ENCODE results near the gene NDST3.
A peak's percentile ranks its signal among the peaks of the same experiment; 100 is the strongest.
"Not testable (repeated sequence)": the region's sequence is repeated elsewhere in the genome, so short reads cannot be mapped to it uniquely, and the experiment has no call there.

NDST3 gene

GRCh38 chr4:118221227-118221800 is 187.0 kb downstream of the NDST3 start:
- no peak for TF ChIP-seq JUND (IDR thresholded peaks at IDR 0.05; ENCODE audit: low read depth)
- in situ Hi-C loops (cut with HindIII; ENCODE audit: low pct_unique_long_range_greater_than_20kb, low sequenced_read_pairs) = no loop called here
- no peak for DNase-seq (ENCODE audit: low read depth in 1 of 2, low spot score in 1 of 2)

GRCh38 chr4:118224243-118224829 is 190.1 kb downstream of the NDST3 start:
- no peak for TF ChIP-seq JUND (IDR thresholded peaks at IDR 0.05; ENCODE audit: low read depth)
- peak; percentile 2 to 71 for DNase-seq (ENCODE audit: low read depth in 1 of 2, low spot score in 1 of 2)
- in situ Hi-C loops (cut with HindIII; ENCODE audit: low pct_unique_long_range_greater_than_20kb, low sequenced_read_pairs) = no loop called here

GRCh38 chr4:118225511-118225910 is 191.2 kb downstream of the NDST3 start:
- no peak for TF ChIP-seq JUND (IDR thresholded peaks at IDR 0.05; ENCODE audit: low read depth)
- DNase-seq (ENCODE audit: low read depth in 1 of 2, low spot score in 1 of 2) = no peak
- in situ Hi-C loops (cut with HindIII; ENCODE audit: low pct_unique_long_range_greater_than_20kb, low sequenced_read_pairs) = no loop called here

- in situ Hi-C loops (cut with HindIII; ENCODE audit: low pct_unique_long_range_greater_than_20kb, low sequenced_read_pairs) = no loop called here
- no peak for TF ChIP-seq JUND (IDR thresholded peaks at IDR 0.05; ENCODE audit: low read depth)
Observed at GRCh38 chr4:118226311-118227010, 192.2 kb downstream of the NDST3 start.

GRCh38 chr4:118235566-118236120 is 201.4 kb downstream of the NDST3 start:
- in situ Hi-C loops (cut with HindIII; ENCODE audit: low pct_unique_long_range_greater_than_20kb, low sequenced_read_pairs) = no loop called here

More at GRCh38 chr4:118226311-118227010, 192.2 kb downstream of the NDST3 start:
- no peak for DNase-seq (ENCODE audit: low read depth in 1 of 2, low spot score in 1 of 2)

GRCh38 chr4:118237531-118237930 is 203.2 kb downstream of the NDST3 start:
- no peak for TF ChIP-seq JUND (IDR thresholded peaks at IDR 0.05; ENCODE audit: low read depth)
- in situ Hi-C loops (cut with HindIII; ENCODE audit: low pct_unique_long_range_greater_than_20kb, low sequenced_read_pairs) = no loop called here
- DNase-seq (ENCODE audit: low read depth in 1 of 2, low spot score in 1 of 2) = no peak

More at GRCh38 chr4:118235566-118236120, 201.4 kb downstream of the NDST3 start:
- no peak for DNase-seq (ENCODE audit: low read depth in 1 of 2, low spot score in 1 of 2)
- no peak for TF ChIP-seq JUND (IDR thresholded peaks at IDR 0.05; ENCODE audit: low read depth)

GRCh38 chr4:118249890-118250289 is 215.6 kb downstream of the NDST3 start:
- no peak for TF ChIP-seq JUND (IDR thresholded peaks at IDR 0.05; ENCODE audit: low read depth)
- in situ Hi-C loops (cut with HindIII; ENCODE audit: low pct_unique_long_range_greater_than_20kb, low sequenced_read_pairs) = no loop called here
- no peak for DNase-seq (ENCODE audit: low read depth in 1 of 2, low spot score in 1 of 2)

- in situ Hi-C loops (cut with HindIII; ENCODE audit: low pct_unique_long_range_greater_than_20kb, low sequenced_read_pairs) = no loop called here
- TF ChIP-seq JUND (IDR thresholded peaks at IDR 0.05; ENCODE audit: low read depth) = no peak
- no peak for DNase-seq (ENCODE audit: low read depth in 1 of 2, low spot score in 1 of 2)
Observed at GRCh38 chr4:118254368-118254767, 220.1 kb downstream of the NDST3 start.

- in situ Hi-C loops (cut with HindIII; ENCODE audit: low pct_unique_long_range_greater_than_20kb, low sequenced_read_pairs) = no loop called here
- TF ChIP-seq JUND (IDR thresholded peaks at IDR 0.05; ENCODE audit: low read depth) = no peak
Observed at GRCh38 chr4:118259111-118259510, 224.8 kb downstream of the NDST3 start.

GRCh38 chr4:118260309-118260708 is 226.0 kb downstream of the NDST3 start:
- DNase-seq (ENCODE audit: low read depth in 1 of 2, low spot score in 1 of 2) = no peak
- TF ChIP-seq JUND (IDR thresholded peaks at IDR 0.05; ENCODE audit: low read depth) = no peak
- in situ Hi-C loops (cut with HindIII; ENCODE audit: low pct_unique_long_range_greater_than_20kb, low sequenced_read_pairs) = no loop called here

More at GRCh38 chr4:118259111-118259510, 224.8 kb downstream of the NDST3 start:
- no peak for DNase-seq (ENCODE audit: low read depth in 1 of 2, low spot score in 1 of 2)

GRCh38 chr4:118264096-118264495 is 229.8 kb downstream of the NDST3 start:
- TF ChIP-seq JUND (IDR thresholded peaks at IDR 0.05; ENCODE audit: low read depth) = no peak
- in situ Hi-C loops (cut with HindIII; ENCODE audit: low pct_unique_long_range_greater_than_20kb, low sequenced_read_pairs) = no loop called here
- no peak for DNase-seq (ENCODE audit: low read depth in 1 of 2, low spot score in 1 of 2)

GRCh38 chr4:118265312-118266144 is 231.2 kb downstream of the NDST3 start:
- in situ Hi-C loops (cut with HindIII; ENCODE audit: low pct_unique_long_range_greater_than_20kb, low sequenced_read_pairs) = no loop called here
- no peak for DNase-seq (ENCODE audit: low read depth in 1 of 2, low spot score in 1 of 2)
- TF ChIP-seq JUND (IDR thresholded peaks at IDR 0.05; ENCODE audit: low read depth) = no peak

- DNase-seq (ENCODE audit: low read depth in 1 of 2, low spot score in 1 of 2); in situ Hi-C loops (cut with HindIII; ENCODE audit: low pct_unique_long_range_greater_than_20kb, low sequenced_read_pairs): not testable (repeated sequence)
Observed at GRCh38 chr4:118266145-118266496, 231.8 kb downstream of the NDST3 start.

All from T47D (cell line).